ENCODE data around the gene PLEKHA8.

PLEKHA8 gene

GRCh38 chr7:30114536-30115238, 86.5 kb downstream of the PLEKHA8 start:
- no peak for DNase-seq

- no peak for DNase-seq
Measured at GRCh38 chr7:30115709-30116297, 87.6 kb downstream of the PLEKHA8 start.

GRCh38 chr7:30116771-30117170, 88.6 kb downstream of the PLEKHA8 start:
- no peak for DNase-seq

DNA sequence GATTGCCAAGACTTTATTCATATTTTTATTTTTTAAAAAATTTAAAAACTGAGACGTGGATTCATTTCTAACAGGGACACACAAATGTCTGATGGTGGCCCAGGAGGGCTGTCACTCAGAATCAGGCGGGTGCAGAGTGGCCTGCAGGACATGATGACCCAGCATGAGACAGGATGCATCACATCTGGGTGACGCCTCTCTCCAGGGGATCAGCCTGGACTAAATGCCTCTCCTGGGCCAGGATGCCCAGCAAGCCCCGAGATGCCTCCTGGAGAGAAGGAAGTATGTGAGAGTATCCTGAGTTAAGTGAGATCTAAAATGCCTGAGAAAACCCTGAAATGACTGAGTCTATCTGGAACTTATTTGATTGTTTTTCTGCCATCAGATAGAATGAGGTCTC, 89.7 kb downstream of the PLEKHA8 start:
- no peak for DNase-seq

DNA sequence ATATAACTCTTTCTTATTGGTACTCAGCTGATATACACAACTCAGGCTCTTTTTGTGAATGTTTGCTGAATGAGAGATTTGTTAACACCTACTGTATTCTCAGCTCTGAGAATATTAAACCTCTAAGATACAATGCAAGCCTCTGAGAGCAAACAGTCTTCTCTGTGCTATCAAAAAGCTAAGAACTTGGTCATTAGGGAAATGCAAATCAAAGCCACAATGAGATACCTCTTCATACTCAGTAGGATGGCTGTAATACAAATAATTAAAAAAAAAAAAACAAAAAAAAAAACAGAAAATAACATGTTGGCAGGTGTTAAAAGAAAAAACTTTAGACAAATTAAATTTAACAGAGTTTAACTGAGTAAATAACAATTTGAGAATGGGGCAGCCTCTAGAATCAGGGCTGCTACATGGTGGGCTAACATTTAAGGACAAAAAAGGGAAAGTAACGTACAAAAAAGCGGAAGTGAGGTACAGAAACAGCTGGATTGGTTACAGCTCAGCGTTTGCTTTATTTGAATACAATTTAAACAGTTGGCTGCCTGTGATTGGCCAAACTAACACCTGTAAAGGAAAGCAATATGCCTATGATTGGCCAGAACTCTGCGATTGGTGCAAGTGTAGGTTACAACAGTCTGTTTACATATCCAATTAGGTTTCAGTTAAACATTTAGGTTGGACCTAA, 91.8 kb downstream of the PLEKHA8 start:
- no peak for DNase-seq

DNA sequence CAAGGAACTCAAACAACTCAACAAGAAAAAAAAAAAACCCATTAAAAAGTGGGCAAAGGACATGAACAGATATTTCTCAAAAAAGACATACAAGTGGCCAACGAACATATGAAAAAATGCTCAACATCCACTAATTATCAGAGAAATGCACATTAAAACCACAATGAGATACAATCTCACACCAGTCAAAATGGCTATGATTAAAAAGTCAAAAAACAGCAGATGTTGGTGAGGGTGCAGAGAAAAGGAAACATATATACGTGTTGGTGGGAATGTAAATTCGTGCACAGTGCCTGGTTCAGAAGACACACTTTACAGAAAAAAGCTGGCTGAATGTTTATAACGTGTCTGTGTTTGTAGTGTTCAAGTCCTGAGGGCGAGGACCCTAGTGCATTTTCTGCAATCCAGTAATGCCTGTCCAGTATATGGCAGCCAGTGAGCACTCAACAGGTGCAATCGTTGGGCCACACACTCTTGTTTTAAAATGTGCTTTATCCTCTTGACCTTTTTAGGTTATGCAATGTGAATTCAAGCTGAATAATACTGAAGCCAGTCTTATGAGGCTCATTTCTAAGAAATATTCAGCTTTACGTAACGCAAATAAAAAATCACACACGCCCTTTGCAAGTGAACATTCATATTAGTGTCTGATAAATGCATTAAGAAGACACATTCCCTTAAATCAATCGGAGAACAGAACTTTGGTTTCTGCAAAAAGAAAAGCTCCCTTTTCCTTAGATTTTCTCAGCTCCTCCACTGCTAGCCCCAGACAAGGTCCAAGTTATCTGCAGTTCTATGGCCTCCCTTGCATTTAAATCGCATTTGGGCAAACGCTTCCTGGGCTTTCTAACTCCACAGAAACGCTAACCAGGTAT, 105.8 kb downstream of the PLEKHA8 start:
- no peak for DNase-seq

GRCh38 chr7:30134611-30135300, 106.5 kb downstream of the PLEKHA8 start, which contains the start of gene MTURN:
Gene MTURN (plus strand): TSS chr7:30134986. CDS start chr7:30135137, 151 bp downstream.
- peak; percentile 66 to 75 (median 70) for DNase-seq

- peak in 3 of 4 experiments; percentile 14 to 35 (median 17) for DNase-seq
Measured at GRCh38 chr7:30135301-30136116, 107.3 kb downstream of the PLEKHA8 start.

- DNase-seq: no peak
Measured at GRCh38 chr7:30136117-30136731, 108.0 kb downstream of the PLEKHA8 start.

GRCh38 chr7:30136743-30137485, 108.7 kb downstream of the PLEKHA8 start:
- no peak for DNase-seq

GRCh38 chr7:30139836-30140384, 111.7 kb downstream of the PLEKHA8 start:
- no peak for DNase-seq

- no peak for DNase-seq
Measured at GRCh38 chr7:30140456-30140855, 112.2 kb downstream of the PLEKHA8 start.

DNA sequence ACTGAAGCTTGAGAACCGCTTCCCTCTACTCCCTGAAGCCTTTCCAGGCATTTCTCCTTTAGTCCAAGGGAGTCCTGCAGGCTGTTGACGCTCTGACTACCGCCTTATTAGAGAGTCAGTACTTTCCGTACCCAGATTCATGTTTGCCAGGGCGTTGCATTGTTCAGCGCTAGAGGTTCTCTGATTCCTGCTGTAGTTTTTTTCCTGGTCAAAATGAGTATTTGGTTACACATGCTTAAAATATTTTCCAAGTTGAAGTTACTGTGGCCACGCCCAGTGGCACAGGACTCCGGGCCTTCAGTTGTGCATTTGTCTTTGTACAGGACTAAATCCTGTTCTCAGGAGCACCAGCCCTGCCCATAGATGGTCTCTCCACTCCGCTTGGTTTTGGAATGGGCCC, 114.5 kb downstream of the PLEKHA8 start:
- DNase-seq: no peak

DNA sequence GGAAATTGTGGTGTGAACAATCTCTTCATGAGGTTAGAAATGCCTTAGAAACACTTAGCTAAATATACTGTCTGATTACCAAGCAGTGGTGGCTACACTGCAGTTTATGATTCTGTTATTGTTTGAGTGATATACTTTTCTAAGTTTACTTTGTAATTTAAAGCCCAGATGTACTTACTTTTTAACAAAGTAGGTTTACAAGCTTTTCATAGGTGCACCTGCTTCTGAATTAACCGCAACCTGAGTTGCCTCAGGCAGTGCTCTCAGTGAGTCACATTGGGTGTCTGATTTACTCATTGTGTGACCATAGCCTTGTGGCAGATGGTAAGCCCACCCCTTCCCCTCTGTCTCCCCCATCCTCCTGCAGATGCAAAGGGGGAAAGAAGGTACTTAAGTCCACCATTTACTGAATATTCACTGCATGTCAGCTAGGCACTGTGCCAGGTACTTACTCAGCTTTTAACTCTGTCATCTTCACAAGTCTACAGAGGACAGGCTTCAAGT, 115.6 kb downstream of the PLEKHA8 start:
- DNase-seq: no peak

GRCh38 chr7:30144657-30145306, 116.6 kb downstream of the PLEKHA8 start:
- no peak for DNase-seq

- no peak for DNase-seq
Measured at GRCh38 chr7:30145426-30145970, 117.3 kb downstream of the PLEKHA8 start.

GRCh38 chr7:30146127-30146612, 118.0 kb downstream of the PLEKHA8 start:
- DNase-seq: no peak

DNA sequence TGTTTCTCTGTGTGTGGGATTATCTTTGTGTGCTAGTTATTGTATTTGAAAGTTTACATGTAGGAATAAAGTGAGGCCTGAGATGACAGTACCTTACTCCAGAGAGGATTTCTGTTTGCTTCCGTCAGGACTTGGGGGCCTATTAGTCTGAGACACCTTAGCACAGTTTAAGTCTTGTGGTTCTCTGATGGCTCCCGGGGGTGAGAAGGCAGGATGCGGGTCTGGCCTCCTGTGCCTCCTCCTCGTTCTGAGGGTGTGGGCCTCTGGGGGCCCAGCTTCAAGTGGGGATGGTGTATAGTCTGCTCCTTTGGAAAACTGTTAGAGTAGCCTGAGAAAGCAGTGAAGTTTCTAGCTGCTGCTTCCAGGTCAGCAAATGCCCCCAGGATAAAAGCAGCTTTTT, 119.0 kb downstream of the PLEKHA8 start:
- DNase-seq: no peak

GRCh38 chr7:30147785-30148184, 119.6 kb downstream of the PLEKHA8 start:
- DNase-seq: no peak
